ENCODE results near the gene CYP1A1.

- TF ChIP-seq CREB1 (IDR thresholded peaks at IDR 0.05; ENCODE audit: low read depth) (no peak), FOXM1 (IDR thresholded peaks at IDR 0.05; ENCODE audit: borderline replicate concordance, low read depth) (no peak), CEBPB (IDR thresholded peaks at IDR 0.05) (no peak), EP300 (IDR thresholded peaks at IDR 0.05; ENCODE audit: borderline replicate concordance) (no peak), ZBTB7A (IDR thresholded peaks at IDR 0.05; ENCODE audit: low read depth) (no peak), TAF1 (IDR thresholded peaks at IDR 0.05; ENCODE audit: low read depth) (no peak), NFIC (IDR thresholded peaks at IDR 0.05) (no peak), EGR1 (IDR thresholded peaks at IDR 0.05) (no peak), TEAD4 (IDR thresholded peaks at IDR 0.05) (no peak), USF1 (IDR thresholded peaks at IDR 0.05) (no peak)
- TF ChIP-seq, protein P1, sequence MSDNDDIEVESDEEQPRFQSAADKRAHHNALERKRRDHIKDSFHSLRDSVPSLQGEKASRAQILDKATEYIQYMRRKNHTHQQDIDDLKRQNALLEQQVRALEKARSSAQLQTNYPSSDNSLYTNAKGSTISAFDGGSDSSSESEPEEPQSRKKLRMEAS (IDR thresholded peaks at IDR 0.05) = no peak
- TF ChIP-seq, protein P2, sequence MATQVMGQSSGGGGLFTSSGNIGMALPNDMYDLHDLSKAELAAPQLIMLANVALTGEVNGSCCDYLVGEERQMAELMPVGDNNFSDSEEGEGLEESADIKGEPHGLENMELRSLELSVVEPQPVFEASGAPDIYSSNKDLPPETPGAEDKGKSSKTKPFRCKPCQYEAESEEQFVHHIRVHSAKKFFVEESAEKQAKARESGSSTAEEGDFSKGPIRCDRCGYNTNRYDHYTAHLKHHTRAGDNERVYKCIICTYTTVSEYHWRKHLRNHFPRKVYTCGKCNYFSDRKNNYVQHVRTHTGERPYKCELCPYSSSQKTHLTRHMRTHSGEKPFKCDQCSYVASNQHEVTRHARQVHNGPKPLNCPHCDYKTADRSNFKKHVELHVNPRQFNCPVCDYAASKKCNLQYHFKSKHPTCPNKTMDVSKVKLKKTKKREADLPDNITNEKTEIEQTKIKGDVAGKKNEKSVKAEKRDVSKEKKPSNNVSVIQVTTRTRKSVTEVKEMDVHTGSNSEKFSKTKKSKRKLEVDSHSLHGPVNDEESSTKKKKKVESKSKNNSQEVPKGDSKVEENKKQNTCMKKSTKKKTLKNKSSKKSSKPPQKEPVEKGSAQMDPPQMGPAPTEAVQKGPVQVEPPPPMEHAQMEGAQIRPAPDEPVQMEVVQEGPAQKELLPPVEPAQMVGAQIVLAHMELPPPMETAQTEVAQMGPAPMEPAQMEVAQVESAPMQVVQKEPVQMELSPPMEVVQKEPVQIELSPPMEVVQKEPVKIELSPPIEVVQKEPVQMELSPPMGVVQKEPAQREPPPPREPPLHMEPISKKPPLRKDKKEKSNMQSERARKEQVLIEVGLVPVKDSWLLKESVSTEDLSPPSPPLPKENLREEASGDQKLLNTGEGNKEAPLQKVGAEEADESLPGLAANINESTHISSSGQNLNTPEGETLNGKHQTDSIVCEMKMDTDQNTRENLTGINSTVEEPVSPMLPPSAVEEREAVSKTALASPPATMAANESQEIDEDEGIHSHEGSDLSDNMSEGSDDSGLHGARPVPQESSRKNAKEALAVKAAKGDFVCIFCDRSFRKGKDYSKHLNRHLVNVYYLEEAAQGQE (IDR thresholded peaks at IDR 0.05; ENCODE audit: low read depth) = no peak
These were observed 42.4 kb downstream of the CYP1A1 start for GRCh38 chr15:74682954-74683353.

Measured in Ishikawa (cell line).